ENCODE results near the gene ADGRB3. TPM values are rescaled to one million over a fixed set of nuclear protein-coding genes. Genes with fewer than 3 reads are reported as not detected.

ADGRB3 gene
- total RNA-seq, 3 donors from 2014 or later = 0.43 to 7.8 (median 0.72) TPM

- no peak for TF ChIP-seq CTCF (IDR thresholded peaks at IDR 0.05)
- DNase-seq = no peak
- intact Hi-C loops (cut with DNase I, micrococcal nuclease) = no loop called here
- Histone ChIP-seq H3K4me3 (no peak overlapping the region), H3K36me3 (ENCODE audit: low read depth) (no peaks in the 10 kb centered on the region), H3K4me1 (ENCODE audit: low read depth) (no peaks in the 10 kb centered on the region), H3K9me3 (no peaks in the 10 kb centered on the region)
- no peak for ATAC-seq
These were observed 546.9 kb downstream of the ADGRB3 start for GRCh38 chr6:69181964-69182363.

- no peaks in the 10 kb centered on the region for H3K4me1 ChIP-seq (ENCODE audit: low read depth)
- no peak for TF ChIP-seq CTCF (IDR thresholded peaks at IDR 0.05)
- ATAC-seq (no peak), DNase-seq (no peak)
- H3K9me3 ChIP-seq = no peaks in the 10 kb centered on the region
- H3K36me3 ChIP-seq (ENCODE audit: low read depth) = no peaks in the 10 kb centered on the region
- intact Hi-C loops (cut with DNase I, micrococcal nuclease) = no loop called here
- no peak overlapping the region for H3K4me3 ChIP-seq
These were observed 550.2 kb downstream of the ADGRB3 start for GRCh38 chr6:69185276-69185675.

GRCh38 chr6:69202768-69203167 is 567.7 kb downstream of the ADGRB3 start:
- ATAC-seq = no peak
- no peak for TF ChIP-seq CTCF (IDR thresholded peaks at IDR 0.05)
- intact Hi-C loops (cut with DNase I, micrococcal nuclease) = no loop called here
- Histone ChIP-seq H3K4me3 (no peak overlapping the region), H3K4me1 (ENCODE audit: low read depth) (no peaks in the 10 kb centered on the region), H3K9me3 (no peaks in the 10 kb centered on the region), H3K36me3 (ENCODE audit: low read depth) (no peaks in the 10 kb centered on the region)
- no peak for DNase-seq

- ATAC-seq = no peak
- Histone ChIP-seq H3K9me3 (no peaks in the 10 kb centered on the region), H3K36me3 (ENCODE audit: low read depth) (no peaks in the 10 kb centered on the region), H3K4me1 (ENCODE audit: low read depth) (no peaks in the 10 kb centered on the region), H3K4me3 (no peak overlapping the region)
- intact Hi-C loops (cut with DNase I, micrococcal nuclease) = no loop called here
- DNase-seq = no peak
- TF ChIP-seq CTCF (IDR thresholded peaks at IDR 0.05) = no peak
These were observed 581.0 kb downstream of the ADGRB3 start for GRCh38 chr6:69216127-69216526.

- no peak for ATAC-seq
- H3K4me3 ChIP-seq = no peak overlapping the region
- no peaks in the 10 kb centered on the region for H3K36me3 ChIP-seq (ENCODE audit: low read depth)
- no peak for DNase-seq
- no peaks in the 10 kb centered on the region for H3K9me3 ChIP-seq
- TF ChIP-seq CTCF (IDR thresholded peaks at IDR 0.05) = no peak
- intact Hi-C loops (cut with DNase I, micrococcal nuclease) = no loop called here
- H3K4me1 ChIP-seq (ENCODE audit: low read depth) = no peaks in the 10 kb centered on the region
These were observed 582.3 kb downstream of the ADGRB3 start for GRCh38 chr6:69217343-69217742.

GRCh38 chr6:69220375-69220774 is 585.3 kb downstream of the ADGRB3 start:
- DNase-seq (no peak), ATAC-seq (no peak)
- intact Hi-C loops (cut with DNase I, micrococcal nuclease) = no loop called here
- no peaks in the 10 kb centered on the region for H3K4me1 ChIP-seq (ENCODE audit: low read depth)
- no peaks in the 10 kb centered on the region for H3K9me3 ChIP-seq
- TF ChIP-seq CTCF (IDR thresholded peaks at IDR 0.05) = no peak
- no peaks in the 10 kb centered on the region for H3K36me3 ChIP-seq (ENCODE audit: low read depth)
- no peak overlapping the region for H3K4me3 ChIP-seq

All from mucosa of descending colon (tissue), 3 donors.